ENCODE results near the gene HOXB2.

Gene HOXB2

GRCh38 chr17:48552466-48553189 lies 7.7 kb upstream of the HOXB2 start:
- Histone ChIP-seq H2AFZ (ENCODE audit: low read length) (no peak overlapping the region), H3K4me2 (ENCODE audit: low read depth, low read length, poor library complexity, severe bottlenecking) (no peak overlapping the region), H3K9ac (ENCODE audit: low read depth, low read length, poor library complexity, severe bottlenecking) (no peak overlapping the region), H3F3A (ENCODE audit: low read depth) (peaks cover 18% of the 10 kb centered on the region; the same call in 1 of the 2 replicates), H4K20me1 (ENCODE audit: insufficient read depth, low read length, poor library complexity, severe bottlenecking) (peaks cover 81% of the 10 kb centered on the region), H3K79me2 (ENCODE audit: insufficient read depth, low read length) (peaks cover 99% of the 10 kb centered on the region), H3K4me1 (ENCODE audit: insufficient read depth, low read length, poor library complexity, severe bottlenecking) (peaks cover 35% of the 10 kb centered on the region), H3K9me3 (ENCODE audit: insufficient read depth, low read depth, low read length) (no peaks in the 10 kb centered on the region), H3K9me2 (replicated peaks; ENCODE audit: low read depth, low read length) (no peaks in the 10 kb centered on the region), H3K27me3 (ENCODE audit: insufficient read depth, low read length, poor library complexity, severe bottlenecking) (no peaks in the 10 kb centered on the region), H3K4me3 (ENCODE audit: low read length, poor library complexity, severe bottlenecking) (no peak overlapping the region), H3K36me3 (ENCODE audit: insufficient read depth, low read length) (peaks cover 86% of the 10 kb centered on the region)
- TF ChIP-seq CTCF (conservative IDR thresholded peaks at IDR 0.05; ENCODE audit: low read length) (no peak), EZH2phosphoT487 (IDR thresholded peaks at IDR 0.05; ENCODE audit: borderline replicate concordance) (no peak)

GRCh38 chr17:48551596-48552465 lies 6.9 kb upstream of the HOXB2 start:
- no peaks in the 10 kb centered on the region for H3K9me2 ChIP-seq (replicated peaks; ENCODE audit: low read depth, low read length)
- H3F3A ChIP-seq (ENCODE audit: low read depth), result peaks cover 24% of the 10 kb centered on the region
- no peak overlapping the region for H3K4me3 ChIP-seq (ENCODE audit: low read length, poor library complexity, severe bottlenecking)
- no peaks in the 10 kb centered on the region for H3K27me3 ChIP-seq (ENCODE audit: insufficient read depth, low read length, poor library complexity, severe bottlenecking)
- peaks cover 95% of the 10 kb centered on the region for H3K79me2 ChIP-seq (ENCODE audit: insufficient read depth, low read length)
- H3K9me3 ChIP-seq (ENCODE audit: insufficient read depth, low read depth, low read length), result no peaks in the 10 kb centered on the region
- no peak overlapping the region for H3K9ac ChIP-seq (ENCODE audit: low read depth, low read length, poor library complexity, severe bottlenecking)
- no peak overlapping the region for H3K4me2 ChIP-seq (ENCODE audit: low read depth, low read length, poor library complexity, severe bottlenecking)
- TF ChIP-seq EZH2phosphoT487 (IDR thresholded peaks at IDR 0.05; ENCODE audit: borderline replicate concordance) (no peak), CTCF (conservative IDR thresholded peaks at IDR 0.05; ENCODE audit: low read length) (no peak)
- H3K36me3 ChIP-seq (ENCODE audit: insufficient read depth, low read length), result peaks cover 80% of the 10 kb centered on the region
- peaks cover 73% of the 10 kb centered on the region for H4K20me1 ChIP-seq (ENCODE audit: insufficient read depth, low read length, poor library complexity, severe bottlenecking)
- H3K4me1 ChIP-seq (ENCODE audit: insufficient read depth, low read length, poor library complexity, severe bottlenecking), result peaks cover 33% of the 10 kb centered on the region
- H2AFZ ChIP-seq (ENCODE audit: low read length), result no peak overlapping the region

GRCh38 chr17:48551214-48551555 lies 6.3 kb upstream of the HOXB2 start:
- no peak for TF ChIP-seq EZH2phosphoT487 (IDR thresholded peaks at IDR 0.05; ENCODE audit: borderline replicate concordance)
- TF ChIP-seq CTCF (conservative IDR thresholded peaks at IDR 0.05; ENCODE audit: low read length), result no peak
- Histone ChIP-seq H4K20me1 (ENCODE audit: insufficient read depth, low read length, poor library complexity, severe bottlenecking) (peaks cover 66% of the 10 kb centered on the region), H3K79me2 (ENCODE audit: insufficient read depth, low read length) (peaks cover 95% of the 10 kb centered on the region), H2AFZ (ENCODE audit: low read length) (no peak overlapping the region), H3K4me1 (ENCODE audit: insufficient read depth, low read length, poor library complexity, severe bottlenecking) (peaks cover 34% of the 10 kb centered on the region), H3F3A (ENCODE audit: low read depth) (peaks cover 30% of the 10 kb centered on the region), H3K4me2 (ENCODE audit: low read depth, low read length, poor library complexity, severe bottlenecking) (no peak overlapping the region), H3K27me3 (ENCODE audit: insufficient read depth, low read length, poor library complexity, severe bottlenecking) (no peaks in the 10 kb centered on the region), H3K36me3 (ENCODE audit: insufficient read depth, low read length) (peaks cover 73% of the 10 kb centered on the region), H3K4me3 (ENCODE audit: low read length, poor library complexity, severe bottlenecking) (no peak overlapping the region), H3K9me3 (ENCODE audit: insufficient read depth, low read depth, low read length) (no peaks in the 10 kb centered on the region), H3K9me2 (replicated peaks; ENCODE audit: low read depth, low read length) (no peaks in the 10 kb centered on the region), H3K9ac (ENCODE audit: low read depth, low read length, poor library complexity, severe bottlenecking) (no peak overlapping the region)
